K562 (cell line): ENCODE results near the gene DYNC1H1. TPM values are rescaled to one million over a fixed set of nuclear protein-coding genes. Genes with fewer than 3 reads are reported as not detected.
A peak's percentile ranks its signal among the peaks of the same experiment; 100 is the strongest.

ENCODE experiments used
- ATAC-seq: fragments of 200-7000 bp; cut with Tn5 transposase; 3 replicates; pipeline ENCODE4 v1.9.1; 2020; ENCODE audit warnings: moderate library complexity
- BruUV-seq: library from RNA; stranded (reverse); fragments of 400-500 nt; replicated peaks from 2 replicates; lab custom pipeline; 2021; lab: Mats Ljungman, UMichigan
- CTCF ChIA-PET: fragments of 300-600 bp; formaldehyde crosslinking; extraction: SDS; loops from one replicate; lab custom pipeline; 2021; ENCODE audit warnings: low intra/inter-chr PET ratio; lab: Yijun Ruan, JAX
- POLR2A ChIA-PET: fragments of 300-600, 350-650 bp; sonication (Branson Sonifier 250); formaldehyde crosslinking; extraction: SDS; loops from one replicate; lab custom pipeline; 2021; ENCODE audit warnings: antibody characterized with exemption, inconsistent platforms; lab: Yijun Ruan, JAX
- DNase-seq, 4 experiments: peaks; one replicate each; pipeline versions ENCODE4 v3.0.0 to v3.0.0-alpha.2; 2011 to 2018; ENCODE audit warnings: low spot score in 3 of 4, mixed read lengths in 3 of 4; ENCODE audit errors: extremely low read depth in 1 of 4
- FAIRE-seq: peaks from 2 replicates; lab custom pipeline; 2011; peaks lifted over from hg19 to GRCh38; lab: Jason Lieb, UNC
- H2AFZ ChIP-seq: 2 replicates; pipeline ENCODE4 v1.6.0; 2011; ENCODE audit warnings: low read depth, low read length, control low read depth, inconsistent platforms
- H3K27ac ChIP-seq: fragments of 200-600 bp; 3 replicates; pipeline ENCODE4 v1.8.0; 2011; ENCODE audit warnings: low read depth, mild to moderate bottlenecking, control low read depth, inconsistent platforms, low read length, moderate library complexity, mixed read lengths; ENCODE audit errors: extremely low read depth
- H3K27me3 ChIP-seq, 2 experiments: fragments of 300-600 bp in 1 of 2; 2 replicates in 1 of 2; 3 replicates in 1 of 2; pipeline versions ENCODE4 v1.6.0 to v1.8.0; 2011; ENCODE audit warnings: inconsistent platforms in 2 of 2, low read length in 2 of 2, mild to moderate bottlenecking in 1 of 2, mixed read lengths in 1 of 2, moderate library complexity in 1 of 2; ENCODE audit not compliant: control insufficient read depth in 2 of 2, insufficient read depth in 2 of 2
- H3K36me3 ChIP-seq: fragments of 300-600 bp; 3 replicates; pipeline ENCODE4 v1.8.0; 2011; ENCODE audit warnings: mild to moderate bottlenecking, low read length, inconsistent platforms; ENCODE audit not compliant: control insufficient read depth, insufficient read depth
- H3K4me1 ChIP-seq, 2 experiments: fragments of 200-600 bp in 1 of 2; replicated peaks in 1 of 2; 2 replicates in 1 of 2; 3 replicates in 1 of 2; pipeline versions ENCODE4 v1.5.1 to v1.8.0; 2011; ENCODE audit warnings: inconsistent platforms in 2 of 2, low read length in 2 of 2, mild to moderate bottlenecking in 1 of 2, mixed read lengths in 1 of 2, moderate library complexity in 1 of 2; ENCODE audit not compliant: control insufficient read depth in 2 of 2, insufficient read depth in 2 of 2
- H3K4me2 ChIP-seq: 2 replicates; pipeline ENCODE4 v1.6.1; 2011; ENCODE audit warnings: low read length, control low read depth, inconsistent platforms, mixed read lengths; ENCODE audit not compliant: insufficient read depth
- H3K4me3 ChIP-seq: fragments of 200-600 bp; sonication (generic), shearing (Covaris generic); 2 replicates; pipeline ENCODE4 v1.5.1; 2016; ENCODE audit warnings: control low read depth, inconsistent platforms
- H3K79me2 ChIP-seq: fragments of 200-600 bp; 3 replicates; pipeline ENCODE4 v1.8.0; 2011; ENCODE audit warnings: low read length, inconsistent platforms; ENCODE audit not compliant: control insufficient read depth, insufficient read depth
- H3K9ac ChIP-seq, 2 experiments: 2 replicates each; pipeline versions ENCODE4 v1.6.0 to v1.6.1; 2011; ENCODE audit warnings: low read depth in 2 of 2, low read length in 2 of 2, control low read depth in 1 of 2, inconsistent platforms in 1 of 2, mild to moderate bottlenecking in 1 of 2, mixed read lengths in 1 of 2; ENCODE audit not compliant: insufficient read depth in 1 of 2
- H3K9me1 ChIP-seq: one replicate; pipeline ENCODE4 v1.6.0; 2011; ENCODE audit warnings: inconsistent platforms, mild to moderate bottlenecking, low read length, moderate library complexity; ENCODE audit not compliant: control insufficient read depth, insufficient read depth
- H3K9me3 ChIP-seq: replicated peaks from 2 replicates; pipeline ENCODE4 v1.5.1; 2011; ENCODE audit warnings: low read depth, low read length, inconsistent platforms; ENCODE audit not compliant: control insufficient read depth, insufficient read depth
- H4K20me1 ChIP-seq: replicated peaks from 2 replicates; pipeline ENCODE4 v1.6.1; 2011; ENCODE audit warnings: low read length, inconsistent platforms, mixed read lengths; ENCODE audit not compliant: control insufficient read depth, insufficient read depth
- BRD9 ChIP-seq: fragments of 450-650 bp; IDR thresholded peaks from 2 replicates; pipeline ENCODE4 v1.6.1; 2018; ENCODE audit warnings: low read depth; ENCODE audit not compliant: partially characterized antibody
- CBX5 ChIP-seq: IDR thresholded peaks from 2 replicates; pipeline ENCODE4 v1.6.1; 2014; ENCODE audit warnings: low read depth, borderline replicate concordance
- CEBPB ChIP-seq: fragments of 450-650 bp; IDR thresholded peaks from 2 replicates; pipeline ENCODE4 v1.6.1; 2016; ENCODE audit warnings: missing genetic modification characterization, missing compliant biosample characterization
- CHD1 ChIP-seq: fragments of 200-600 bp; sonication (generic); IDR thresholded peaks from one replicate; pipeline ENCODE4 v1.6.1; 2012; ENCODE audit warnings: mild to moderate bottlenecking, moderate library complexity, low read length, inconsistent platforms
- MBD1 ChIP-seq: fragments of 250-450 bp; sonication (Bioruptor Pico); IDR thresholded peaks from 2 replicates; pipeline ENCODE4 v1.8.0; 2022; ENCODE audit warnings: inconsistent platforms
- MCM3 ChIP-seq: fragments of 450-650 bp; IDR thresholded peaks from 2 replicates; pipeline ENCODE4 v1.6.1; 2016
- POLR2G ChIP-seq: fragments of 200-400 bp; formaldehyde crosslinking; IDR thresholded peaks from 2 replicates; pipeline ENCODE4 v1.6.1; 2017; ENCODE audit warnings: low read depth, mild to moderate bottlenecking, antibody characterized with exemption, low read length, moderate library complexity
- RBFOX2 ChIP-seq: fragments of 200-400 bp; formaldehyde crosslinking; IDR thresholded peaks from 2 replicates; pipeline ENCODE4 v1.6.1; 2017; ENCODE audit warnings: low read depth, mild to moderate bottlenecking, low read length, moderate library complexity
- TOE1 ChIP-seq, 2 experiments: fragments of 450-650 bp in 1 of 2; sonication (generic) in 1 of 2; formaldehyde crosslinking in 1 of 2; IDR thresholded peaks; 2 replicates each; pipeline versions ENCODE4 v1.7.1 to v1.8.0; 2016 to 2022; ENCODE audit warnings: borderline replicate concordance in 2 of 2, mild to moderate bottlenecking in 2 of 2, antibody characterized with exemption in 1 of 2, inconsistent platforms in 1 of 2, low read depth in 1 of 2, missing genetic modification reagents in 1 of 2, moderate library complexity in 1 of 2
- ZNF518B ChIP-seq: fragments of 250-450 bp; sonication (Bioruptor Pico); IDR thresholded peaks from 2 replicates; pipeline ENCODE4 v1.5.0; 2021; ENCODE audit warnings: mild to moderate bottlenecking, moderate library complexity
- WGBS: fragments of 100-300 bp; shearing (Covaris generic); methylation state at CpG from one replicate; pipeline ENCODE4 v1.1.6; 2016; ENCODE audit warnings: low coverage, mixed read lengths; ENCODE audit not compliant: insufficient coverage; ENCODE audit errors: missing lambda C conversion rate; 5-methylcytosine and 5-hydroxymethylcytosine counted together
- in situ Hi-C: fragments of 300-500 bp; cut with MboI; formaldehyde crosslinking; loops from 4 replicates; pipeline ENCODE4 v1.15.0; 2018; ENCODE audit warnings: inconsistent platforms, mixed read lengths
- intact Hi-C: fragments of 100-400 bp; cut with micrococcal nuclease; formaldehyde crosslinking; loops from 2 replicates; pipeline ENCODE4 v1.14.2; 2022
- polyA plus RNA-seq, 8 experiments: library from polyadenylated mRNA; depleted of rRNA in 4 of 8; stranded (reverse) in 5 of 8; unstranded in 3 of 8; fragments of >200 nt; fragmentation: Nextera tagmentation in 2 of 8; fragmentation: Illumina TruSeq in 1 of 8; extraction: Ambion mirVana in 2 of 8; extraction: Trizol in 1 of 8; gene quantifications; 2 replicates each; pipeline versions ENCODE4 v1.2.1 to v1.2.3, GENCODE V29; 2011 to 2014; ENCODE audit warnings: inconsistent platforms in 1 of 8, missing spikeins in 1 of 8
- total RNA-seq, 7 experiments: library from RNA; depleted of rRNA in 6 of 7; stranded (reverse); fragments of >200 nt in 6 of 7; fragmentation: Illumina TruSeq in 2 of 7; extraction: Trizol in 2 of 7; gene quantifications; 2 replicates each; pipeline versions ENCODE4 v1.2.1 to v1.2.3, GENCODE V29; 2011 to 2021; ENCODE audit warnings: low replicate concordance in 1 of 7

Gene DYNC1H1
- total and polyA plus RNA-seq, 9 of the 15 experiments (the other 6 are each of a cell fraction or from before 2014, with no cell fraction given): 31.9 to 335 (median 115) TPM

- peaks cover 21 to 34% of the 10 kb centered on the region in 2 experiments; a peak in 4 of 5 replicates for H3K4me1 ChIP-seq
- H4K20me1 ChIP-seq: peaks cover 29% of the 10 kb centered on the region
- peaks cover 75% of the 10 kb centered on the region for H3K79me2 ChIP-seq
- no peak for DNase-seq
- 7% methylated on average over 6 of the region's 6 CpGs for WGBS
- no peaks in the 10 kb centered on the region for H3K27me3 ChIP-seq
- ChIA-PET CTCF (no interaction called here), POLR2A (interaction anchor here (0.5 to 3.3 kb wide), 6 partner anchors 10 to 265 kb away, joined by 3 to 17 read pairs (median 4); no protein-coding TSS in a partner anchor)
- ATAC-seq: no peak
- H2AFZ ChIP-seq: no peak overlapping the region
- peak overlapping the region; percentile 6; the same call in 1 of the 3 replicates for H3K27ac ChIP-seq
- H3K4me3 ChIP-seq: peak overlapping the region; percentile 89
- no peaks in the 10 kb centered on the region for H3K9me3 ChIP-seq
- peak overlapping the region; percentile 85 for H3K4me2 ChIP-seq
- intact Hi-C loops (loop anchor here (5.0 kb wide), 1 partner anchor 398 kb away; no protein-coding TSS in a partner anchor), in situ Hi-C loops (no loop called here)
- no peaks in the 10 kb centered on the region for H3K9me1 ChIP-seq
- TF ChIP-seq TOE1 (IDR thresholded peaks at IDR 0.05; ENCODE audit: borderline replicate concordance): no peak
- TF ChIP-seq TOE1 (CRISPR knock-in tag; IDR thresholded peaks at IDR 0.05; ENCODE audit: borderline replicate concordance, low read depth): no peak
- 0 out of 2 replicates have a peak, but pooled peaks have one; percentile 23 for TF ChIP-seq POLR2G
- TF ChIP-seq CBX5: no peak
- TF ChIP-seq ZNF518B (CRISPR knock-in tag): no peak
- TF ChIP-seq BRD9: no peak
- TF ChIP-seq MCM3: no peak
- no peak for TF ChIP-seq CHD1
- TF ChIP-seq CEBPB (tag): no peak
- no peak for TF ChIP-seq MBD1
- peak; percentile 53 for TF ChIP-seq RBFOX2
- FAIRE-seq: no peak
- H3K36me3 ChIP-seq: peaks cover 64% of the 10 kb centered on the region
- BruUV-seq: no TSS peak
- peak overlapping the region; percentile 78 to 83; a peak in 3 of 4 replicates for H3K9ac ChIP-seq
Observed at GRCh38 chr14:102084931-102085330, 120.6 kb downstream of the DYNC1H1 start.
